Endothelial cell of umbilical vein (primary cell): ENCODE results near the gene OGT.

ENCODE experiments used
- CTCF ChIP-seq, 2 donors: IDR thresholded peaks; 1 replicate in 1 of 2; 2 replicates in 1 of 2; pipeline ENCODE4 v1.5.1; 2011; ENCODE audit warnings: low read length in 2 of 2, mild to moderate bottlenecking in 2 of 2, moderate library complexity in 2 of 2, control low read depth in 1 of 2, inconsistent platforms in 1 of 2, low read depth in 1 of 2; ENCODE audit not compliant: insufficient read depth in 1 of 2; ENCODE audit errors: extremely low read depth in 1 of 2
- EZH2 ChIP-seq: IDR thresholded peaks from 2 replicates; pipeline ENCODE4 v1.6.1; 2012; ENCODE audit warnings: borderline replicate concordance, low read depth, mild to moderate bottlenecking, moderate library complexity, low read length, inconsistent platforms; ENCODE audit not compliant: severe bottlenecking
- FOS ChIP-seq: IDR thresholded peaks from 2 replicates; pipeline ENCODE4 v1.6.1; 2011; ENCODE audit warnings: mild to moderate bottlenecking, low read length, moderate library complexity, borderline replicate concordance; ENCODE audit not compliant: insufficient read depth

- TF ChIP-seq EZH2 (no peak), CTCF (IDR thresholded peaks at IDR 0.05; ENCODE audit: extremely low read depth in 1 of 2, insufficient read depth in 1 of 2, low read depth in 1 of 2, low read length in 2 of 2) (no peak), FOS (no peak)
Observed at GRCh38 chrX:71493111-71493613, 39.7 kb upstream of the OGT start.
